Prostate gland (tissue), 2 donors: ENCODE data around the gene MAP4K2.

Source experiments
- POLR2A ChIP-seq: fragments of 450-650 bp; IDR thresholded peaks from one replicate; pipeline ENCODE4 v1.6.1; 2016; ENCODE audit warnings: antibody characterized with exemption, mild to moderate bottlenecking
- POLR2AphosphoS5 ChIP-seq: sonication (generic); formaldehyde crosslinking; IDR thresholded peaks from one replicate; pipeline ENCODE4 v1.6.1; 2017; ENCODE audit warnings: antibody characterized with exemption
- TF ChIP-seq, protein P1 (sequence below), 4 experiments: fragments of 200-600 bp in 2 of 4; fragments of 450-650 bp in 2 of 4; sonication (generic) in 2 of 4; IDR thresholded peaks; 1 replicate in 3 of 4; 2 replicates in 1 of 4; pipeline ENCODE4 v1.5.1; 2016 to 2019; ENCODE audit warnings: antibody characterized with exemption in 4 of 4, mild to moderate bottlenecking in 2 of 4, moderate library complexity in 2 of 4

DNA sequence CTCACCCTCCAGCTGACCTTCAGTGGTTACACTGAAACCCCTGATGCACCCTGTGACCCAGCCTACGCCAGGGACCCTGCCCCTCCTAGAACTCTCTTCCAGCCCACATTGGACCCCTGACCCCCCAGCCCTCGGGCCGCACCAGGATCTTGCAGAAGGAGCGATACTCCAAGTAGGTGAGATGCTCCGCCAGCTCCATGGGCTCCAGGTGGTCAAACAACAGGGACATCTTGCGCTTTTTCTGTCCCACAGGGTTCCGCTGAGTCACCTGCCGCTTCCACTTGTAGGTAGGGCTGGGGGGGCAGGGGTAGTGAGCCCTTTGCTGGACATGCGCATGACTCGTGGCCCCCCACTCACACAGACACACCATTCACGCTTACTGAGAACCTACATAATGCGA is 63.1 kb downstream of the MAP4K2 start:
- TF ChIP-seq POLR2A = no peak
- TF ChIP-seq, protein P1, sequence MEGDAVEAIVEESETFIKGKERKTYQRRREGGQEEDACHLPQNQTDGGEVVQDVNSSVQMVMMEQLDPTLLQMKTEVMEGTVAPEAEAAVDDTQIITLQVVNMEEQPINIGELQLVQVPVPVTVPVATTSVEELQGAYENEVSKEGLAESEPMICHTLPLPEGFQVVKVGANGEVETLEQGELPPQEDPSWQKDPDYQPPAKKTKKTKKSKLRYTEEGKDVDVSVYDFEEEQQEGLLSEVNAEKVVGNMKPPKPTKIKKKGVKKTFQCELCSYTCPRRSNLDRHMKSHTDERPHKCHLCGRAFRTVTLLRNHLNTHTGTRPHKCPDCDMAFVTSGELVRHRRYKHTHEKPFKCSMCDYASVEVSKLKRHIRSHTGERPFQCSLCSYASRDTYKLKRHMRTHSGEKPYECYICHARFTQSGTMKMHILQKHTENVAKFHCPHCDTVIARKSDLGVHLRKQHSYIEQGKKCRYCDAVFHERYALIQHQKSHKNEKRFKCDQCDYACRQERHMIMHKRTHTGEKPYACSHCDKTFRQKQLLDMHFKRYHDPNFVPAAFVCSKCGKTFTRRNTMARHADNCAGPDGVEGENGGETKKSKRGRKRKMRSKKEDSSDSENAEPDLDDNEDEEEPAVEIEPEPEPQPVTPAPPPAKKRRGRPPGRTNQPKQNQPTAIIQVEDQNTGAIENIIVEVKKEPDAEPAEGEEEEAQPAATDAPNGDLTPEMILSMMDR (IDR thresholded peaks at IDR 0.05) = no peak
- TF ChIP-seq POLR2AphosphoS5 = no peak
